GM13976 (cell line): ENCODE measurements around the gene IMMP2L.

Source experiments
- DNase-seq: peaks from one replicate; pipeline ENCODE4 v3.0.0; 2012; ENCODE audit warnings: low spot score
- in situ Hi-C: fragments of 300-500 bp; cut with MboI; formaldehyde crosslinking; loops from one replicate; pipeline ENCODE4 v1.12.0; 2022; ENCODE audit warnings: low sequenced_read_pairs, mixed read lengths, inconsistent platforms; ENCODE audit not compliant: unreplicated experiment
- TF ChIP-seq, protein P1 (sequence below): IDR thresholded peaks from 2 replicates; pipeline ENCODE4 v1.5.1; 2012; ENCODE audit warnings: borderline replicate concordance, mild to moderate bottlenecking; ENCODE audit not compliant: insufficient read depth; ENCODE audit errors: extremely low read depth, missing control alignments, control extremely low read depth

Gene IMMP2L

DNA sequence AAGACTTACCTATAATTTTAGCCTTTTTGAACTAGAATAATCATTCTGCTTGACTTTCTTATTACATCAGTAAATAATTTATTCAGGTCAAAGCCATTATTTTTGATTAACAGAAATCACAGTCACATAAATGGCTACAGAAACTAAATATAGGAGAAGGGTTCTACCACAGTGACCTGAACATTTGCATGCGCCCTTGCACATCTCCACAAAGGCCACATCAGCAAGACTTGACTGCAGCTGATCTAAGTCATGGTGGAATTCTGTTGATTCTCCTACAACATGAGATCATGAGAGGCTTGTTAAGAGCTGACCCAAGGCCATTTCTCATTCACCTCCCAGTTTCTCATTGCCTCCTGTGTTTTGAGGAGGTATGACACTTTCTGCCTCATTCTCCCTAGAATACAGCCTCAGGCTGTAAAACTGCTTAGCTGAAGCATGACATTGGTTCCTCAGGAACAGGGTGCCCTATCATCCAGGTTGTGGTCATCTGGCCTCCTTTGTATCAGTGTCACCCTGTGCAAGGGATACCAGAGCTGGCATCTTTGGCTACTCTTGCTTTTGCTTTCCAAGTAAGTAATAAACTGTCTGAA, 6.7 kb upstream of the IMMP2L start:
- DNase-seq, result no peak
- TF ChIP-seq, protein P1, sequence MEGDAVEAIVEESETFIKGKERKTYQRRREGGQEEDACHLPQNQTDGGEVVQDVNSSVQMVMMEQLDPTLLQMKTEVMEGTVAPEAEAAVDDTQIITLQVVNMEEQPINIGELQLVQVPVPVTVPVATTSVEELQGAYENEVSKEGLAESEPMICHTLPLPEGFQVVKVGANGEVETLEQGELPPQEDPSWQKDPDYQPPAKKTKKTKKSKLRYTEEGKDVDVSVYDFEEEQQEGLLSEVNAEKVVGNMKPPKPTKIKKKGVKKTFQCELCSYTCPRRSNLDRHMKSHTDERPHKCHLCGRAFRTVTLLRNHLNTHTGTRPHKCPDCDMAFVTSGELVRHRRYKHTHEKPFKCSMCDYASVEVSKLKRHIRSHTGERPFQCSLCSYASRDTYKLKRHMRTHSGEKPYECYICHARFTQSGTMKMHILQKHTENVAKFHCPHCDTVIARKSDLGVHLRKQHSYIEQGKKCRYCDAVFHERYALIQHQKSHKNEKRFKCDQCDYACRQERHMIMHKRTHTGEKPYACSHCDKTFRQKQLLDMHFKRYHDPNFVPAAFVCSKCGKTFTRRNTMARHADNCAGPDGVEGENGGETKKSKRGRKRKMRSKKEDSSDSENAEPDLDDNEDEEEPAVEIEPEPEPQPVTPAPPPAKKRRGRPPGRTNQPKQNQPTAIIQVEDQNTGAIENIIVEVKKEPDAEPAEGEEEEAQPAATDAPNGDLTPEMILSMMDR, result no peak
- in situ Hi-C loops, result no loop called here

- in situ Hi-C loops, result no loop called here
- DNase-seq, result no peak
- TF ChIP-seq, protein P1, result no peak
Measured at GRCh38 chr7:111568419-111568818, 6.1 kb upstream of the IMMP2L start.

GRCh38 chr7:111564078-111564477, 1.8 kb upstream of the IMMP2L start:
- TF ChIP-seq, protein P1, result no peak
- in situ Hi-C loops, result no loop called here
- no peak for DNase-seq

DNA sequence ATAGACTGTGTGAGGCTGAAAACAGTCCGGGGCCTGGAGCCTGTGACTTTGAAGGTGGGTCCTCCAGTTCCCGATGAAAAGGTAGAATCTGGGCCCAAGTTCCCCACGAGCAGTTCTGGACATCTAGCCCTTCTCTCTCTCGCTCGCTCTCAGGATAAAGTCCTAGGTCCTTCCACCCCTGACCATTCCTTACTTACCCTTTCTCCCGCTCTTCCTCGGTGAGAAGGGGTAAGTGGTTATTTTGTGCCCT, 713 bp downstream of the IMMP2L start:
- DNase-seq, result no peak
- in situ Hi-C loops, result no loop called here

GRCh38 chr7:111560773-111561653, 1.3 kb downstream of the IMMP2L start:
- no peak for DNase-seq
- TF ChIP-seq, protein P1, result no peak
- in situ Hi-C loops, result no loop called here

More for the DNA sequence above, 713 bp downstream of the IMMP2L start:
- TF ChIP-seq, protein P1, result no peak

GRCh38 chr7:111558991-111559390, 3.3 kb downstream of the IMMP2L start:
- TF ChIP-seq, protein P1, result no peak
- no peak for DNase-seq
- in situ Hi-C loops, result no loop called here
